ENCODE data around the gene GDPD3. TPM values are rescaled to one million over a fixed set of nuclear protein-coding genes. Genes with fewer than 3 reads are reported as not detected.
A peak's percentile ranks its signal among the peaks of the same experiment; 100 is the strongest.

The GDPD3 gene
- total RNA-seq, 1 donor from 2014 or later = not detected

- no peak for DNase-seq (ENCODE audit: low spot score)
Observed at GRCh38 chr16:30095166-30096078, 17.9 kb downstream of the GDPD3 start.

GRCh38 chr16:30094541-30095165, 18.7 kb downstream of the GDPD3 start:
- DNase-seq (ENCODE audit: low spot score) = no peak

GRCh38 chr16:30092373-30093010, 20.8 kb downstream of the GDPD3 start:
- peak; percentile 75 for DNase-seq (ENCODE audit: low spot score)

- peak; percentile 94 for DNase-seq (ENCODE audit: low spot score)
Observed at GRCh38 chr16:30091474-30092372, 21.6 kb downstream of the GDPD3 start, which contains the start of gene TBX6. TSS of gene TBX6 (minus strand) at chr16:30091924. CDS start at chr16:30091193, 731 bp downstream.

GRCh38 chr16:30090610-30091331, 22.6 kb downstream of the GDPD3 start:
- no peak for DNase-seq (ENCODE audit: low spot score)

- no peak for DNase-seq (ENCODE audit: low spot score)
Observed at GRCh38 chr16:30088832-30089624, 24.3 kb downstream of the GDPD3 start.

- no peak for DNase-seq (ENCODE audit: low spot score)
Observed at GRCh38 chr16:30088237-30088831, 25.0 kb downstream of the GDPD3 start.

- DNase-seq (ENCODE audit: low spot score) = no peak
Observed at GRCh38 chr16:30087181-30087898, 26.0 kb downstream of the GDPD3 start.

- DNase-seq (ENCODE audit: low spot score) = no peak
Observed at GRCh38 chr16:30086291-30087140, 26.8 kb downstream of the GDPD3 start.

- no peak for DNase-seq (ENCODE audit: low spot score)
Observed at GRCh38 chr16:30085820-30086219, 27.5 kb downstream of the GDPD3 start.

GRCh38 chr16:30085247-30085646, 28.1 kb downstream of the GDPD3 start:
- no peak for DNase-seq (ENCODE audit: low spot score)

GRCh38 chr16:30084816-30085159, 28.5 kb downstream of the GDPD3 start:
- DNase-seq (ENCODE audit: low spot score) = no peak

GRCh38 chr16:30084096-30084815, 29.1 kb downstream of the GDPD3 start:
- DNase-seq (ENCODE audit: low spot score) = no peak

- DNase-seq (ENCODE audit: low spot score) = no peak
Observed at GRCh38 chr16:30083216-30084055, 29.9 kb downstream of the GDPD3 start.

- no peak for DNase-seq (ENCODE audit: low spot score)
Observed at GRCh38 chr16:30082545-30083090, 30.7 kb downstream of the GDPD3 start.

GRCh38 chr16:30079480-30079879, 33.9 kb downstream of the GDPD3 start:
- no peak for DNase-seq (ENCODE audit: low spot score)

Data from umbilical cord (tissue), 2 donors.